SU-DHL-6 (cell line): ENCODE results near the gene C1orf35.
A peak's percentile ranks its signal among the peaks of the same experiment; 100 is the strongest.

Experiments
- H2AFZ ChIP-seq: fragments of 200-600 bp; sonication (generic); 2 replicates; pipeline ENCODE4 v1.6.1; 2014; ENCODE audit warnings: low read depth, mild to moderate bottlenecking, moderate library complexity, mixed read lengths, antibody characterized with exemption, low read length; ENCODE audit not compliant: severe bottlenecking
- H3F3A ChIP-seq: fragments of 200-600 bp; shearing (Covaris generic); 2 replicates; pipeline ENCODE4 v1.6.0; 2016; ENCODE audit warnings: antibody characterized with exemption, mild to moderate bottlenecking; ENCODE audit not compliant: insufficient read depth
- H3K27ac ChIP-seq: fragments of 200-600 bp; sonication (generic); 2 replicates; pipeline ENCODE4 v1.5.1; 2016; ENCODE audit warnings: low read depth, mild to moderate bottlenecking, low read length, moderate library complexity, mixed read lengths
- H3K27me3 ChIP-seq: fragments of 200-600 bp; sonication (generic), shearing (Covaris generic); 2 replicates; pipeline ENCODE4 v1.6.0; 2014; ENCODE audit warnings: mild to moderate bottlenecking, low read length
- H3K36me3 ChIP-seq: fragments of 200-600 bp; sonication (generic); 2 replicates; pipeline ENCODE4 v1.6.1; 2014; ENCODE audit warnings: mild to moderate bottlenecking, low read length, mixed read lengths
- H3K4me2 ChIP-seq: fragments of 300-600, 200-600 bp; shearing (Covaris generic), sonication (generic); 2 replicates; pipeline ENCODE4 v1.6.0; 2014; ENCODE audit warnings: low read length, low read depth, mild to moderate bottlenecking; ENCODE audit not compliant: poor library complexity, severe bottlenecking
- H3K4me3 ChIP-seq: fragments of 200-600 bp; sonication (generic); 2 replicates; pipeline ENCODE4 v1.5.1; 2014; ENCODE audit warnings: antibody characterized with exemption, low read length, mild to moderate bottlenecking, mixed read lengths; ENCODE audit not compliant: insufficient read depth, poor library complexity, severe bottlenecking
- H3K79me2 ChIP-seq: fragments of 200-600 bp; sonication (generic); 2 replicates; pipeline ENCODE4 v1.6.1; 2014; ENCODE audit warnings: mild to moderate bottlenecking, low read length, moderate library complexity; ENCODE audit not compliant: insufficient read depth
- H3K9ac ChIP-seq: fragments of 200-600 bp; sonication (generic); 2 replicates; pipeline ENCODE4 v1.7.0; 2014; ENCODE audit warnings: mild to moderate bottlenecking, low read length
- H3K9me2 ChIP-seq: fragments of 200-600 bp; sonication (generic); replicated peaks from 2 replicates; pipeline ENCODE4 v1.6.1; 2014; ENCODE audit warnings: low read length; ENCODE audit not compliant: insufficient read depth
- H3K9me3 ChIP-seq: fragments of 200-600 bp; sonication (generic); 2 replicates; pipeline ENCODE4 v1.6.1; 2014; ENCODE audit warnings: low read length, mixed read lengths; ENCODE audit not compliant: insufficient read depth
- H4K20me1 ChIP-seq: fragments of 200-600 bp; sonication (generic); 2 replicates; pipeline ENCODE4 v1.6.1; 2014; ENCODE audit warnings: low read depth, mild to moderate bottlenecking, antibody characterized with exemption, low read length, moderate library complexity, mixed read lengths
- CTCF ChIP-seq: fragments of 200-600 bp; sonication (generic); IDR thresholded peaks from one replicate; pipeline ENCODE4 v1.5.1; 2017; ENCODE audit warnings: antibody characterized with exemption, mild to moderate bottlenecking, low read length, moderate library complexity; ENCODE audit not compliant: insufficient read depth, poor library complexity, severe bottlenecking
- EZH2phosphoT487 ChIP-seq: fragments of 200-600 bp; sonication (generic), shearing (Covaris generic); conservative IDR thresholded peaks from 2 replicates; pipeline ENCODE4 v1.6.1; 2018; ENCODE audit warnings: mild to moderate bottlenecking, antibody characterized with exemption, low read length, moderate library complexity, mixed read lengths

Gene C1orf35

GRCh38 chr1:228084325-228084724 is 18.8 kb downstream of the C1orf35 start:
- Histone ChIP-seq H3K9ac (peak overlapping the region; percentile 98), H3K36me3 (no peaks in the 10 kb centered on the region), H3K27me3 (no peaks in the 10 kb centered on the region), H3K9me2 (no peaks in the 10 kb centered on the region), H3K4me2 (peak overlapping the region; percentile 77), H4K20me1 (peaks cover 32% of the 10 kb centered on the region), H3K4me3 (peak overlapping the region; percentile 86), H3K27ac (no peak overlapping the region), H3K79me2 (peaks cover 90% of the 10 kb centered on the region), H3F3A (no peaks in the 10 kb centered on the region), H2AFZ (no peak overlapping the region), H3K9me3 (no peaks in the 10 kb centered on the region)
- no peak for TF ChIP-seq CTCF
- TF ChIP-seq EZH2phosphoT487 = no peak

GRCh38 chr1:228083871-228084278 is 19.2 kb downstream of the C1orf35 start:
- no peaks in the 10 kb centered on the region for H3K9me2 ChIP-seq
- H3K36me3 ChIP-seq = no peaks in the 10 kb centered on the region
- H3K4me3 ChIP-seq = peak overlapping the region; percentile 86
- no peak overlapping the region for H2AFZ ChIP-seq
- peak overlapping the region; percentile 98 for H3K9ac ChIP-seq
- H4K20me1 ChIP-seq = peaks cover 32% of the 10 kb centered on the region
- H3K4me2 ChIP-seq = peak overlapping the region; percentile 77
- peaks cover 85% of the 10 kb centered on the region for H3K79me2 ChIP-seq
- H3K27ac ChIP-seq = no peak overlapping the region
- no peaks in the 10 kb centered on the region for H3F3A ChIP-seq
- TF ChIP-seq EZH2phosphoT487 (no peak), CTCF (no peak)
- H3K9me3 ChIP-seq = no peaks in the 10 kb centered on the region
- H3K27me3 ChIP-seq = no peaks in the 10 kb centered on the region

- Histone ChIP-seq H3K36me3 (no peaks in the 10 kb centered on the region), H4K20me1 (peaks cover 32% of the 10 kb centered on the region), H3K4me2 (peak overlapping the region; percentile 77), H3K27me3 (no peaks in the 10 kb centered on the region), H3F3A (no peaks in the 10 kb centered on the region), H3K27ac (peak overlapping the region; percentile 66), H3K79me2 (peaks cover 78% of the 10 kb centered on the region), H3K9me3 (no peaks in the 10 kb centered on the region), H3K9me2 (no peaks in the 10 kb centered on the region), H2AFZ (no peak overlapping the region), H3K4me3 (peak overlapping the region; percentile 86), H3K9ac (peak overlapping the region; percentile 98)
- no peak for TF ChIP-seq EZH2phosphoT487
- no peak for TF ChIP-seq CTCF
Observed at GRCh38 chr1:228082918-228083870, 19.9 kb downstream of the C1orf35 start.
